SH-SY5Y (cell line): ENCODE data around the gene ZNF74.

Experiments
- GATA2 ChIP-seq: IDR thresholded peaks from 2 replicates; pipeline ENCODE4 v1.6.1; 2011; ENCODE audit warnings: mild to moderate bottlenecking, low read depth, low read length
- GATA3 ChIP-seq: IDR thresholded peaks from 2 replicates; pipeline ENCODE4 v1.6.1; 2011; ENCODE audit warnings: low read depth, mild to moderate bottlenecking, low read length, moderate library complexity

GRCh38 chr22:20401376-20402014 is 7.5 kb downstream of the ZNF74 start:
- TF ChIP-seq GATA2 (no peak), GATA3 (no peak)
